Esophagus muscularis mucosa (tissue), 4 donors: ENCODE results near the gene B4GALT5. TPM values are rescaled to one million over a fixed set of nuclear protein-coding genes. Genes with fewer than 3 reads are reported as not detected.
"Not testable (repeated sequence)": the region's sequence is repeated elsewhere in the genome, so short reads cannot be mapped to it uniquely, and the experiment has no call there.

Source experiments
- DNase-seq: peaks from one replicate; pipeline ENCODE4 v3.0.0-alpha.2; 2017; ENCODE audit errors: extremely low spot score
- H3K27ac ChIP-seq, 4 donors: fragments of 200-600 bp; sonication (generic); replicated peaks in 1 of 4; 1 replicate in 3 of 4; 2 replicates in 1 of 4; pipeline ENCODE4 v1.5.1; 2016 to 2019; ENCODE audit warnings: mild to moderate bottlenecking in 1 of 4
- H3K27me3 ChIP-seq, 4 donors: fragments of 200-600 bp; sonication (generic); one replicate each; pipeline versions ENCODE4 v1.5.1 to v1.6.0; 2016 to 2019
- H3K36me3 ChIP-seq, 4 donors: fragments of 200-600 bp; sonication (generic); one replicate each; pipeline ENCODE4 v1.5.1; 2016 to 2019
- H3K4me1 ChIP-seq, 4 donors: fragments of 200-600 bp; sonication (generic); one replicate each; pipeline ENCODE4 v1.5.1; 2016 to 2019
- H3K4me3 ChIP-seq, 4 donors: fragments of 200-600 bp; sonication (generic); 1 replicate in 2 of 4; 2 replicates in 2 of 4; pipeline ENCODE4 v1.5.1; 2016 to 2019; ENCODE audit warnings: mild to moderate bottlenecking in 4 of 4, moderate library complexity in 1 of 4
- H3K9me3 ChIP-seq, 4 donors: fragments of 200-600 bp; sonication (generic); 1 replicate in 3 of 4; 2 replicates in 1 of 4; pipeline ENCODE4 v1.5.1; 2016 to 2019
- CTCF ChIP-seq, 3 experiments: fragments of 200-600 bp in 2 of 3; fragments of 450-650 bp in 1 of 3; sonication (generic) in 2 of 3; IDR thresholded peaks; one replicate each; pipeline ENCODE4 v1.5.1; 2017 to 2019; ENCODE audit warnings: antibody characterized with exemption in 3 of 3, mild to moderate bottlenecking in 2 of 3, moderate library complexity in 1 of 3
- EP300 ChIP-seq: sonication (generic); formaldehyde crosslinking; IDR thresholded peaks from one replicate; pipeline ENCODE4 v1.6.1; 2017; ENCODE audit warnings: antibody characterized with exemption
- POLR2A ChIP-seq: fragments of 450-650 bp; IDR thresholded peaks from one replicate; pipeline ENCODE4 v1.6.1; 2017; ENCODE audit warnings: antibody characterized with exemption, moderate library complexity, mild to moderate bottlenecking, low read depth
- POLR2AphosphoS5 ChIP-seq, 2 donors: sonication (generic); formaldehyde crosslinking; IDR thresholded peaks; one replicate each; pipeline ENCODE4 v1.6.1; 2017; ENCODE audit warnings: antibody characterized with exemption in 2 of 2
- WGBS: methylation state at CpG from one replicate; pipeline ENCODE4 v1.1.5; 2018; 5-methylcytosine and 5-hydroxymethylcytosine counted together
- intact Hi-C: fragments of 100-400 bp; cut with DNase I; formaldehyde crosslinking; loops from one replicate; pipeline ENCODE4 v1.15.1; 2023
- total RNA-seq, 4 donors: library from RNA; depleted of rRNA; stranded (reverse); fragments of >200 nt; gene quantifications; one replicate each; pipeline versions ENCODE4 v1.1.0 to v1.2.1, GENCODE V29; 2016

The B4GALT5 gene
- total RNA-seq, 4 donors from 2014 or later, result 23.3 to 51.2 (median 37.1) TPM

- Histone ChIP-seq H3K36me3 (peaks cover 0 to 12% (median 8%) of the 10 kb centered on the region in 4 donors), H3K27me3 (no peaks in the 10 kb centered on the region), H3K9me3 (peaks cover 0 to 5% (median 0%) of the 10 kb centered on the region in 4 donors), H3K4me3 (no peak overlapping the region), H3K4me1 (peaks cover 0 to 16% (median 13%) of the 10 kb centered on the region in 4 donors), H3K27ac (no peak overlapping the region)
- no peak for DNase-seq
- TF ChIP-seq POLR2A (no peak), CTCF (IDR thresholded peaks at IDR 0.05) (no peak), EP300 (no peak), POLR2AphosphoS5 (IDR thresholded peaks at IDR 0.05) (no peak)
- 93% methylated on average over 1 of the region's 1 CpG for WGBS
- intact Hi-C loops, result no loop called here
Measured at GRCh38 chr20:49629606-49630005, 84.1 kb downstream of the B4GALT5 start.

GRCh38 chr20:49628280-49628679 lies 85.4 kb downstream of the B4GALT5 start:
- H3K4me1 ChIP-seq, result peaks cover 0 to 16% (median 11%) of the 10 kb centered on the region in 4 donors
- H3K4me3 ChIP-seq, H3K27me3 ChIP-seq, H3K27ac ChIP-seq, intact Hi-C loops, H3K36me3 ChIP-seq, DNase-seq, H3K9me3 ChIP-seq: not testable (repeated sequence)
- 76% methylated on average over 3 of the region's 3 CpGs for WGBS

- Histone ChIP-seq H3K36me3 (peaks cover 0 to 2% (median 0%) of the 10 kb centered on the region in 4 donors), H3K9me3 (peaks cover 0 to 10% (median 3%) of the 10 kb centered on the region in 4 donors), H3K27me3 (no peaks in the 10 kb centered on the region), H3K4me3 (no peak overlapping the region), H3K4me1 (peaks cover 0 to 16% (median 11%) of the 10 kb centered on the region in 4 donors), H3K27ac (no peak overlapping the region)
- 82% methylated on average over 6 of the region's 6 CpGs for WGBS
- TF ChIP-seq EP300 (no peak), CTCF (IDR thresholded peaks at IDR 0.05) (no peak), POLR2A (no peak), POLR2AphosphoS5 (IDR thresholded peaks at IDR 0.05) (no peak)
- intact Hi-C loops, result no loop called here
- DNase-seq, result no peak
Measured at GRCh38 chr20:49627329-49627761, 86.3 kb downstream of the B4GALT5 start.

- H3K4me1 ChIP-seq, DNase-seq, H3K27ac ChIP-seq, H3K27me3 ChIP-seq, intact Hi-C loops, H3K36me3 ChIP-seq, H3K4me3 ChIP-seq: not testable (repeated sequence)
- WGBS, result 97% methylated on average over 10 of the region's 10 CpGs
- H3K9me3 ChIP-seq, result peaks cover 0 to 22% (median 5%) of the 10 kb centered on the region in 4 donors
Measured at GRCh38 chr20:49624988-49625387, 88.7 kb downstream of the B4GALT5 start.

- Histone ChIP-seq H3K4me1 (no peaks in the 10 kb centered on the region), H3K27me3 (no peaks in the 10 kb centered on the region), H3K9me3 (peaks cover 0 to 22% (median 5%) of the 10 kb centered on the region in 4 donors), H3K4me3 (no peak overlapping the region), H3K36me3 (no peaks in the 10 kb centered on the region), H3K27ac (no peak overlapping the region)
- no peak for DNase-seq
- no peak for TF ChIP-seq POLR2AphosphoS5 (IDR thresholded peaks at IDR 0.05)
- TF ChIP-seq CTCF (IDR thresholded peaks at IDR 0.05), result no peak
- TF ChIP-seq POLR2A, result no peak
- no peak for TF ChIP-seq EP300
- intact Hi-C loops, result no loop called here
- WGBS, result 92% methylated on average over 6 of the region's 6 CpGs
Measured at GRCh38 chr20:49624317-49624716, 89.4 kb downstream of the B4GALT5 start.

- no peak for DNase-seq
Measured at GRCh38 chr20:49622243-49622642, 91.4 kb downstream of the B4GALT5 start.

More at GRCh38 chr20:49622243-49622642, 91.4 kb downstream of the B4GALT5 start:
- no peaks in the 10 kb centered on the region for H3K4me1 ChIP-seq
- no peaks in the 10 kb centered on the region for H3K36me3 ChIP-seq
- intact Hi-C loops, result no loop called here
- no peak overlapping the region for H3K4me3 ChIP-seq
- peaks cover 0 to 17% (median 5%) of the 10 kb centered on the region in 4 donors for H3K9me3 ChIP-seq
- no peak overlapping the region for H3K27ac ChIP-seq
- no peaks in the 10 kb centered on the region for H3K27me3 ChIP-seq
- TF ChIP-seq EP300, result no peak
- TF ChIP-seq POLR2A, result no peak
- TF ChIP-seq POLR2AphosphoS5 (IDR thresholded peaks at IDR 0.05), result no peak
- TF ChIP-seq CTCF (IDR thresholded peaks at IDR 0.05), result no peak
- 89% methylated on average over 1 of the region's 1 CpG for WGBS
